Fibroblast of lung (primary cell): Measurements from ENCODE around the gene RALBP1. TPM values are rescaled to one million over a fixed set of nuclear protein-coding genes. Genes with fewer than 3 reads are reported as not detected.
"Not testable (repeated sequence)": the region's sequence is repeated elsewhere in the genome, so short reads cannot be mapped to it uniquely, and the experiment has no call there.

Source experiments
- DNase-seq, 2 donors: peaks; one replicate each; pipeline versions ENCODE4 v3.0.0 to v3.0.0-alpha.2; 2010; ENCODE audit warnings: low read depth in 2 of 2
- H2AFZ ChIP-seq: 2 replicates; pipeline ENCODE4 v1.5.1; 2012; ENCODE audit warnings: low read length, control low read depth, inconsistent platforms
- H3K27ac ChIP-seq: 2 replicates; pipeline ENCODE4 v1.5.1; 2011; ENCODE audit warnings: low read length, control low read depth; ENCODE audit not compliant: insufficient read depth
- H3K27me3 ChIP-seq: 2 replicates; pipeline ENCODE4 v1.5.1; 2011; ENCODE audit warnings: mild to moderate bottlenecking, low read length; ENCODE audit not compliant: control insufficient read depth, insufficient read depth
- H3K36me3 ChIP-seq: 2 replicates; pipeline ENCODE4 v1.5.1; 2011; ENCODE audit warnings: low read length; ENCODE audit not compliant: control insufficient read depth, insufficient read depth
- H3K4me1 ChIP-seq: 2 replicates; pipeline ENCODE4 v1.5.1; 2011; ENCODE audit warnings: low read length; ENCODE audit not compliant: control insufficient read depth, insufficient read depth; ENCODE audit errors: extremely low read depth
- H3K4me2 ChIP-seq: 2 replicates; pipeline ENCODE4 v1.5.1; 2011; ENCODE audit warnings: low read length, control low read depth; ENCODE audit not compliant: insufficient read depth; ENCODE audit errors: extremely low read depth
- H3K4me3 ChIP-seq, 4 experiments: fragments of 200-600 bp in 1 of 4; sonication (generic) in 1 of 4; replicated peaks in 1 of 4; 2 replicates each; pipeline ENCODE4 v1.5.1; 2011 to 2016; ENCODE audit warnings: low read length in 4 of 4, low read depth in 3 of 4, mild to moderate bottlenecking in 3 of 4, control low read depth in 2 of 4, inconsistent platforms in 1 of 4, mixed read lengths in 1 of 4; ENCODE audit not compliant: insufficient read depth in 1 of 4; ENCODE audit errors: control extremely low read depth in 1 of 4
- H3K79me2 ChIP-seq: 2 replicates; pipeline ENCODE4 v1.5.1; 2012; ENCODE audit warnings: mild to moderate bottlenecking, low read length, inconsistent platforms; ENCODE audit not compliant: control insufficient read depth, insufficient read depth
- H3K9ac ChIP-seq: 2 replicates; pipeline ENCODE4 v1.5.1; 2011; ENCODE audit warnings: mild to moderate bottlenecking, low read length, control low read depth; ENCODE audit not compliant: insufficient read depth
- H3K9me3 ChIP-seq: 2 replicates; pipeline ENCODE4 v1.5.1; 2012; ENCODE audit warnings: low read depth, low read length; ENCODE audit not compliant: control insufficient read depth, insufficient read depth
- H4K20me1 ChIP-seq: 2 replicates; pipeline ENCODE4 v1.5.1; 2011; ENCODE audit warnings: low read length; ENCODE audit not compliant: control insufficient read depth, insufficient read depth; ENCODE audit errors: extremely low read depth
- CTCF ChIP-seq, 2 donors: IDR thresholded peaks in 1 of 2; conservative IDR thresholded peaks in 1 of 2; 1 replicate in 1 of 2; 2 replicates in 1 of 2; pipeline ENCODE4 v1.5.1; 2011 to 2012; ENCODE audit warnings: low read length in 2 of 2, control low read depth in 1 of 2, inconsistent platforms in 1 of 2, low read depth in 1 of 2, mild to moderate bottlenecking in 1 of 2
- EZH2 ChIP-seq: IDR thresholded peaks from 2 replicates; pipeline ENCODE4 v1.5.1; 2012; ENCODE audit warnings: low read length, control low read depth, mild to moderate bottlenecking; ENCODE audit errors: missing control alignments
- polyA plus RNA-seq, 2 donors: library from polyadenylated mRNA; depleted of rRNA in 1 of 2; stranded (reverse) in 1 of 2; unstranded in 1 of 2; fragments of >200 nt; gene quantifications; 2 replicates each; pipeline ENCODE4 v1.2.1, GENCODE V29; 2011 to 2012; ENCODE audit warnings: missing spikeins in 1 of 2
- total RNA-seq: library from RNA; depleted of rRNA; stranded (reverse); fragments of >200 nt; gene quantifications from 2 replicates; pipeline ENCODE4 v1.2.1, GENCODE V29; 2014

Gene RALBP1
- total and polyA plus RNA-seq, 2 donors (not counting 1 experiment from before 2014, with no cell fraction given): 72.3 to 72.4 TPM

GRCh38 chr18:9428862-9429661, 46.3 kb upstream of the RALBP1 start:
- Histone ChIP-seq H3K79me2 (no peaks in the 10 kb centered on the region), H3K4me2 (peak overlapping the region; percentile 30), H3K36me3 (no peaks in the 10 kb centered on the region), H3K4me3 (no peak overlapping the region), H3K27me3 (no peaks in the 10 kb centered on the region), H3K27ac (no peak overlapping the region), H2AFZ (no peak overlapping the region), H3K9me3 (no peaks in the 10 kb centered on the region), H4K20me1 (no peaks in the 10 kb centered on the region), H3K4me1 (peaks cover 1% of the 10 kb centered on the region), H3K9ac (no peak overlapping the region)
- DNase-seq: no peak
- TF ChIP-seq EZH2 (no peak), CTCF (conservative IDR thresholded peaks at IDR 0.05 in 1 of 2, IDR thresholded peaks at IDR 0.05 in 1 of 2; ENCODE audit: low read depth in 1 of 2, low read length in 2 of 2) (no peak)

- Histone ChIP-seq H3K9ac (no peak overlapping the region), H3K4me2 (peak overlapping the region; percentile 30), H3K27ac (no peak overlapping the region), H3K79me2 (no peaks in the 10 kb centered on the region), H3K4me1 (peaks cover 3% of the 10 kb centered on the region), H2AFZ (no peak overlapping the region), H3K36me3 (no peaks in the 10 kb centered on the region), H4K20me1 (no peaks in the 10 kb centered on the region), H3K27me3 (no peaks in the 10 kb centered on the region), H3K9me3 (no peaks in the 10 kb centered on the region), H3K4me3 (no peak overlapping the region)
- DNase-seq: peak in 1 of 2 donors; percentile 48
- TF ChIP-seq CTCF (conservative IDR thresholded peaks at IDR 0.05 in 1 of 2, IDR thresholded peaks at IDR 0.05 in 1 of 2; ENCODE audit: low read depth in 1 of 2, low read length in 2 of 2) (no peak), EZH2 (no peak)
Measured at GRCh38 chr18:9429662-9429993, 45.7 kb upstream of the RALBP1 start.

DNA sequence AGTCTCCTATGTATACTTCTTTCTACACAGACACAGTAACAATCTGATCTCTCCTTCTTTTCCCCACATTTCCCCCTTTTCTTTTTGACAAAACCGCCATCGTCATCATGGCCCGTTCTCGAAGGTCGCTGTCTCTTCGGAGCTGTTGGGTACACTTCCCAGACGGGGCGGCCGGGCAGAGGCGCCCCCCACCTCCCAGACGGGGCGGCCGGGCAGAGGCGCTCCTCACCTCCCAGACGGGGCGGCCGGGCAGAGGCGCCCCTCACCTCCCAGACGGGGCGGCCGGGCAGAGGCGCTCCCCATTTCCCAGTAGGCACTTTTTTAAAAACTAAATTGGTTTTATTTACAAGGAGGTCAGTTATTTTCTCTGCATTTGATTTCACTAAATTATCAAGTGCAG, 45.0 kb upstream of the RALBP1 start:
- not testable (repeated sequence) for H3K27me3 ChIP-seq, H3K79me2 ChIP-seq, H3K9me3 ChIP-seq, H3K27ac ChIP-seq, H3K4me1 ChIP-seq, DNase-seq, H3K9ac ChIP-seq, H3K4me3 ChIP-seq, H3K36me3 ChIP-seq, H4K20me1 ChIP-seq, H2AFZ ChIP-seq, H3K4me2 ChIP-seq
